Astrocyte (in vitro differentiated cells and primary cell): ENCODE results near the gene TEX51.

Source experiments
- EZH2 ChIP-seq: IDR thresholded peaks from 2 replicates; pipeline ENCODE4 v1.6.1; 2012; ENCODE audit warnings: mild to moderate bottlenecking, low read length, inconsistent platforms; ENCODE audit not compliant: insufficient read depth
- TF ChIP-seq, protein P1 (sequence below): IDR thresholded peaks from 2 replicates; pipeline ENCODE4 v1.5.1; 2011; ENCODE audit warnings: low read depth, mild to moderate bottlenecking, inconsistent platforms, low read length, moderate library complexity; ENCODE audit not compliant: insufficient read depth

DNA sequence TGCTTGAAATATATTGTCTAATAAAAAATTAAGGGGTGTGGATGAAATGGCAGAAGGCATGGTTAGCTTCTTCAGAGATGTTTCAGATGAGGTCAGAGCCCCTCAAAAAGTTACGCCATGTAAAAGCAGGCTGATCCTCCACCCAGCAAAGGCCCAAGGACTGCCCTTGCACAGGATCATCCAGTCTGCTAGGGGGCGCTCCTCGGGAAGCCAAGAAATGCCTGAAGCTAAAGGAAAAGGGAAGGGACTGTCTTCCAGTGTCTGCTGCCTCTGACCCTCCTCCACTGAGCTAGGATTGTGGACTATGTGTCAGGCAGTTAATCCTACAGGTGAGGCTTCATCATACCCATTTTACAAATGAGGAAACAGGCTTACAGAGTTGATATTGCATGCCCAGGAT, 33.8 kb upstream of the TEX51 start:
- TF ChIP-seq, protein P1, sequence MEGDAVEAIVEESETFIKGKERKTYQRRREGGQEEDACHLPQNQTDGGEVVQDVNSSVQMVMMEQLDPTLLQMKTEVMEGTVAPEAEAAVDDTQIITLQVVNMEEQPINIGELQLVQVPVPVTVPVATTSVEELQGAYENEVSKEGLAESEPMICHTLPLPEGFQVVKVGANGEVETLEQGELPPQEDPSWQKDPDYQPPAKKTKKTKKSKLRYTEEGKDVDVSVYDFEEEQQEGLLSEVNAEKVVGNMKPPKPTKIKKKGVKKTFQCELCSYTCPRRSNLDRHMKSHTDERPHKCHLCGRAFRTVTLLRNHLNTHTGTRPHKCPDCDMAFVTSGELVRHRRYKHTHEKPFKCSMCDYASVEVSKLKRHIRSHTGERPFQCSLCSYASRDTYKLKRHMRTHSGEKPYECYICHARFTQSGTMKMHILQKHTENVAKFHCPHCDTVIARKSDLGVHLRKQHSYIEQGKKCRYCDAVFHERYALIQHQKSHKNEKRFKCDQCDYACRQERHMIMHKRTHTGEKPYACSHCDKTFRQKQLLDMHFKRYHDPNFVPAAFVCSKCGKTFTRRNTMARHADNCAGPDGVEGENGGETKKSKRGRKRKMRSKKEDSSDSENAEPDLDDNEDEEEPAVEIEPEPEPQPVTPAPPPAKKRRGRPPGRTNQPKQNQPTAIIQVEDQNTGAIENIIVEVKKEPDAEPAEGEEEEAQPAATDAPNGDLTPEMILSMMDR = no peak
- TF ChIP-seq EZH2 = no peak
